Lower leg skin (tissue), 3 donors: ENCODE data around the gene SCD5.

Experiments
- POLR2A ChIP-seq, 2 donors: fragments of 450-650 bp; IDR thresholded peaks; one replicate each; pipeline ENCODE4 v1.6.1; 2016 to 2017; ENCODE audit warnings: antibody characterized with exemption in 2 of 2, mild to moderate bottlenecking in 1 of 2, moderate library complexity in 1 of 2
- TF ChIP-seq, protein P1 (sequence below), 3 donors: fragments of 450-650 bp; IDR thresholded peaks; one replicate each; pipeline ENCODE4 v1.5.1; 2016; ENCODE audit warnings: antibody characterized with exemption in 3 of 3, mild to moderate bottlenecking in 3 of 3, moderate library complexity in 2 of 3

DNA sequence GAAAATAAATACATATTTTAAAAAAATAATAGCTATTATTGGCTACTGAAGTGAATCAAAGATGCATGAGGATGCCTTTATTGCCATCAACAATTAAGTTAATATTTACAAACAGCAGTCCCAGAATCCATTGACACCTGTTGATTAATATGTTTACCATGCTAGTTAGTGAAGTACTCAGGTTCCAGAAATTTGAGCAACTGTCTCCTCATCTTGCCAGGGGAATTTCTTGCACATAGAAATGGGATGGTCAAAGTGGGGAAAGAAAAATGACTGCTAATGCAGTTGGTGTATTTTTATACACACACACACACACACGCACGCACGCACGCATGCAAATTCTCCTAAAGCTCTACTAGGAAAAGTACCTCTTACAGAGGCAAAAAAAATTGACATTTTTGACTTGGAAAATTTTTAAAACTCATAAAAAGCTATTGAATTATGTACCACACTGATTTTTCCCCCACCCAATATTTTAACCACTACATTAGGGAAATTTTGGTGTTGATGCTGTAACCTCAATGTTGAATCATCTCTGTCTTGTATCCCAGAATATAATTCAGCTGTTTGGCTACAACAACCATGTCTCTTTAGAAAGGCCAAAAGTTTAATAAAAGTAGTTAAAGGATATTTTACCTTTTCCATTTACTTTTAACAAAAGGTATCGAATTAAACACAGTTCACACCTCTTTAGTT, 131.5 kb downstream of the SCD5 start:
- TF ChIP-seq, protein P1, sequence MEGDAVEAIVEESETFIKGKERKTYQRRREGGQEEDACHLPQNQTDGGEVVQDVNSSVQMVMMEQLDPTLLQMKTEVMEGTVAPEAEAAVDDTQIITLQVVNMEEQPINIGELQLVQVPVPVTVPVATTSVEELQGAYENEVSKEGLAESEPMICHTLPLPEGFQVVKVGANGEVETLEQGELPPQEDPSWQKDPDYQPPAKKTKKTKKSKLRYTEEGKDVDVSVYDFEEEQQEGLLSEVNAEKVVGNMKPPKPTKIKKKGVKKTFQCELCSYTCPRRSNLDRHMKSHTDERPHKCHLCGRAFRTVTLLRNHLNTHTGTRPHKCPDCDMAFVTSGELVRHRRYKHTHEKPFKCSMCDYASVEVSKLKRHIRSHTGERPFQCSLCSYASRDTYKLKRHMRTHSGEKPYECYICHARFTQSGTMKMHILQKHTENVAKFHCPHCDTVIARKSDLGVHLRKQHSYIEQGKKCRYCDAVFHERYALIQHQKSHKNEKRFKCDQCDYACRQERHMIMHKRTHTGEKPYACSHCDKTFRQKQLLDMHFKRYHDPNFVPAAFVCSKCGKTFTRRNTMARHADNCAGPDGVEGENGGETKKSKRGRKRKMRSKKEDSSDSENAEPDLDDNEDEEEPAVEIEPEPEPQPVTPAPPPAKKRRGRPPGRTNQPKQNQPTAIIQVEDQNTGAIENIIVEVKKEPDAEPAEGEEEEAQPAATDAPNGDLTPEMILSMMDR (IDR thresholded peaks at IDR 0.05): no peak
- TF ChIP-seq POLR2A (IDR thresholded peaks at IDR 0.05): no peak
